Measurements from ENCODE around the gene PTPRG. TPM values are rescaled to one million over a fixed set of nuclear protein-coding genes. Genes with fewer than 3 reads are reported as not detected.

Gene PTPRG
- total RNA-seq, 2 experiments from 2014 or later: 0.03 to 0.05 TPM

DNA sequence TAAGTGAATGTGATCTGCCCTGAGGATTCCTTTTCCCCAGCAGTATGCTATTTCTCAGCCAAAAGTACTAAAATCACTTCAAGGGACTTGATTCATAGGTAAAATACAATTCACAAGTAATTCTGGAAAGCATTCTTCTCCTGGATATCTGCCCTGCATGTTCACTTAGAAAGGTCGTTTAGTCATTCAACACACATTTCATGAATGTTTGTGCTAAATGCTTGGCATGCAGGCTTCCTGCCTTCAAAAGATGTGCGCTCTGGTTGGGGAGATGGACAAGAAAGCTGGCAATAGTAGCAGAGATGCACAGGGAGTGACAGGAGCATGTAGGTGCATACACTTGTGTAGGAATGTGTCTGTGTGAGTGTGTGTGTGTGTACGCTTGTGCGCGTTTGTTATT, 360.7 kb downstream of the PTPRG start:
- H3K9me3 Mint-ChIP-seq: no peaks in the 10 kb centered on the region
- no peak for DNase-seq

DNA sequence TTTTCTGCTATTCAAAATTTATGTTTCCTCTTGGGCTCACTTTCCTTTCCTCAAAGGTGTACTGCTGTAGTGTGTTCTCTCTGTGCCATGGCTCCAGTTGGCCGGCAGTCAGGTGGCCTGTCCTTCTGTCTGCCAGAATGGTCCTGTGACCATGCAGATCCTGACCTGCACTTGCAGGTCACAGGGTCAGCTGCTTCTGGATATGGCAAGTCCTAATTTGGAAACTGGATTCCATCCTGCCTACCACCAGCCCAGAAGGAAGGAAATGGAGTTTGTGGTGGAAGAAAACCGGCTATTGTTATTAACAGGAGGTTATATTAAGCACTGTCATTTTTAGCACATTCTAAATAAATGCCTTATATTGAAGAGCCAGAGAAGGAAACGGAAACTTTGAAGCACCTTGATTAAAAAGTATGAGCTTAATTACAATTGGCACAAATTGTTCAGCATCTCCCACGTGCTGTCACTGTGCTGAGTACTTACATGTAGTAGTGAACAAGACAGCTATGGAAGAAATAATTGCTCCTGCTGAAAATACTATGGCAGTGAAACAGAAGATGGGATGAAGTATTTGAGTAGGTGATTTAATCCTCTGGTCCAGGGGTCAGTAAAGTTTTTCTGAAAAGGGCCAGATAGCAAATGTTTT, 362.8 kb downstream of the PTPRG start:
- intact Hi-C loops (cut with DNase I, micrococcal nuclease): no loop called here
- TF ChIP-seq, protein P1, sequence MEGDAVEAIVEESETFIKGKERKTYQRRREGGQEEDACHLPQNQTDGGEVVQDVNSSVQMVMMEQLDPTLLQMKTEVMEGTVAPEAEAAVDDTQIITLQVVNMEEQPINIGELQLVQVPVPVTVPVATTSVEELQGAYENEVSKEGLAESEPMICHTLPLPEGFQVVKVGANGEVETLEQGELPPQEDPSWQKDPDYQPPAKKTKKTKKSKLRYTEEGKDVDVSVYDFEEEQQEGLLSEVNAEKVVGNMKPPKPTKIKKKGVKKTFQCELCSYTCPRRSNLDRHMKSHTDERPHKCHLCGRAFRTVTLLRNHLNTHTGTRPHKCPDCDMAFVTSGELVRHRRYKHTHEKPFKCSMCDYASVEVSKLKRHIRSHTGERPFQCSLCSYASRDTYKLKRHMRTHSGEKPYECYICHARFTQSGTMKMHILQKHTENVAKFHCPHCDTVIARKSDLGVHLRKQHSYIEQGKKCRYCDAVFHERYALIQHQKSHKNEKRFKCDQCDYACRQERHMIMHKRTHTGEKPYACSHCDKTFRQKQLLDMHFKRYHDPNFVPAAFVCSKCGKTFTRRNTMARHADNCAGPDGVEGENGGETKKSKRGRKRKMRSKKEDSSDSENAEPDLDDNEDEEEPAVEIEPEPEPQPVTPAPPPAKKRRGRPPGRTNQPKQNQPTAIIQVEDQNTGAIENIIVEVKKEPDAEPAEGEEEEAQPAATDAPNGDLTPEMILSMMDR (IDR thresholded peaks at IDR 0.05): no peak

More for the DNA sequence above, 360.7 kb downstream of the PTPRG start:
- Mint-ChIP-seq H3K27me3 (peaks cover 9% of the 10 kb centered on the region), H3K4me1 (ENCODE audit: low read depth) (no peaks in the 10 kb centered on the region), H3K4me3 (no peak overlapping the region), H3K27ac (no peak overlapping the region), H3K36me3 (ENCODE audit: low read depth) (no peaks in the 10 kb centered on the region)
- ChIA-PET CTCF (no interaction called here), POLR2A (no interaction called here)
- ATAC-seq (ENCODE audit: poor library complexity): no peak
- H3K36me3 ChIP-seq (ENCODE audit: insufficient read depth, low read length): no peaks in the 10 kb centered on the region
- no peaks in the 10 kb centered on the region for H3K4me1 ChIP-seq (ENCODE audit: insufficient read depth, low read length)
- H3K27ac ChIP-seq (ENCODE audit: low read depth in 1 of 2, low read length in 2 of 2): no peak overlapping the region
- H3K9me3 ChIP-seq (ENCODE audit: control insufficient read depth in 1 of 2, insufficient read depth in 1 of 2, low read length in 2 of 2): peaks cover 0 to 6% of the 10 kb centered on the region in 2 experiments
- intact Hi-C loops (cut with DNase I, micrococcal nuclease): no loop called here
- TF ChIP-seq, protein P1 (IDR thresholded peaks at IDR 0.05): no peak
- no peaks in the 10 kb centered on the region for H3K27me3 ChIP-seq (ENCODE audit: control insufficient read depth in 1 of 2, insufficient read depth in 2 of 2, low read length in 2 of 2)
- H3K4me3 ChIP-seq (ENCODE audit: low read length): no peak overlapping the region

DNA sequence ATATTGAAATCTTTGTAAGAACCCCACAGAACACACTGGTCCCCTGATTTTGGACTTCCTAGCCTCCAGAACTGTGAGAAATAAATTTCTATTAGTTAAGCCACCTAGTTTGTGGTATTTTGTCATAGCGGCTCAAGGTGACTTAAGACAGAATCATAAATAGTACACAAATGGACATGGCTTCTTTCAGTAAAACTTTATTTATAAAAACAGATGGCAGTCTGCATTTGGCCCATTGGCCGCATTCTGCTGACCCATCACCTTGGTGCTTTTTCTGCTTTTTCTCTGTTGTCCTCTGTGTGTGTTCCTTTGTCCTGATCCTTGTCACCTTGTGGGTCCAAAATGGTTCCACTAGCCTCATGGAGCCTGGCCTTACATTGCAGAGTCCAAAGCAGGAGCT, 363.6 kb downstream of the PTPRG start:
- Mint-ChIP-seq H3K27me3 (peaks cover 9% of the 10 kb centered on the region), H3K4me3 (no peak overlapping the region), H3K36me3 (ENCODE audit: low read depth) (no peaks in the 10 kb centered on the region), H3K9me3 (no peaks in the 10 kb centered on the region), H3K4me1 (ENCODE audit: low read depth) (no peaks in the 10 kb centered on the region), H3K27ac (no peak overlapping the region)
- ATAC-seq (ENCODE audit: poor library complexity) (no peak), DNase-seq (no peak)
- intact Hi-C loops (cut with DNase I, micrococcal nuclease): no loop called here
- CTCF ChIA-PET: no interaction called here
- TF ChIP-seq, protein P1 (IDR thresholded peaks at IDR 0.05): no peak
- Histone ChIP-seq H3K36me3 (ENCODE audit: insufficient read depth, low read length) (no peaks in the 10 kb centered on the region), H3K9me3 (ENCODE audit: control insufficient read depth in 1 of 2, insufficient read depth in 1 of 2, low read length in 2 of 2) (peaks cover 0 to 3% of the 10 kb centered on the region in 2 experiments), H3K27me3 (ENCODE audit: control insufficient read depth in 1 of 2, insufficient read depth in 2 of 2, low read length in 2 of 2) (no peaks in the 10 kb centered on the region), H3K27ac (ENCODE audit: low read depth in 1 of 2, low read length in 2 of 2) (no peak overlapping the region), H3K4me3 (ENCODE audit: low read length) (no peak overlapping the region), H3K4me1 (ENCODE audit: insufficient read depth, low read length) (no peaks in the 10 kb centered on the region)
- POLR2A ChIA-PET: no interaction called here

More for the DNA sequence above, 362.8 kb downstream of the PTPRG start:
- Histone ChIP-seq H3K9me3 (ENCODE audit: control insufficient read depth in 1 of 2, insufficient read depth in 1 of 2, low read length in 2 of 2) (peaks cover 0 to 3% of the 10 kb centered on the region in 2 experiments), H3K4me3 (ENCODE audit: low read length) (no peak overlapping the region), H3K4me1 (ENCODE audit: insufficient read depth, low read length) (no peaks in the 10 kb centered on the region), H3K36me3 (ENCODE audit: insufficient read depth, low read length) (no peaks in the 10 kb centered on the region), H3K27ac (ENCODE audit: low read depth in 1 of 2, low read length in 2 of 2) (no peak overlapping the region), H3K27me3 (ENCODE audit: control insufficient read depth in 1 of 2, insufficient read depth in 2 of 2, low read length in 2 of 2) (no peaks in the 10 kb centered on the region)
- Mint-ChIP-seq H3K4me3 (no peak overlapping the region), H3K36me3 (ENCODE audit: low read depth) (no peaks in the 10 kb centered on the region), H3K27me3 (peaks cover 9% of the 10 kb centered on the region), H3K27ac (no peak overlapping the region), H3K4me1 (ENCODE audit: low read depth) (no peaks in the 10 kb centered on the region), H3K9me3 (no peaks in the 10 kb centered on the region)
- ATAC-seq (ENCODE audit: poor library complexity) (no peak), DNase-seq (no peak)
- POLR2A ChIA-PET: no interaction called here
- CTCF ChIA-PET: no interaction called here

Data from CD4-positive, alpha-beta T cell (primary cell).